Gastroesophageal sphincter (tissue), 4 donors: Measurements from ENCODE around the gene NKD1. TPM values are rescaled to one million over a fixed set of nuclear protein-coding genes. Genes with fewer than 3 reads are reported as not detected.

Source experiments
- ATAC-seq: fragments of 150-250 bp; one replicate; pipeline ENCODE4 v1.9.1; 2016; ENCODE audit warnings: mild to moderate bottlenecking, moderate library complexity
- H3K27ac ChIP-seq, 4 donors: fragments of 200-600 bp; sonication (generic) in 3 of 4; 1 replicate in 3 of 4; 2 replicates in 1 of 4; pipeline ENCODE4 v1.5.1; 2016 to 2019
- H3K27me3 ChIP-seq: fragments of 200-600 bp; sonication (generic); one replicate; pipeline ENCODE4 v1.5.1; 2019
- H3K36me3 ChIP-seq, 2 donors: fragments of 200-600 bp; sonication (generic); one replicate each; pipeline ENCODE4 v1.5.1; 2019; ENCODE audit warnings: control low read depth in 1 of 2
- H3K4me1 ChIP-seq, 3 donors: fragments of 200-600 bp; sonication (generic); 1 replicate in 2 of 3; 2 replicates in 1 of 3; pipeline ENCODE4 v1.5.1; 2016 to 2019; ENCODE audit warnings: control low read depth in 2 of 3
- H3K4me3 ChIP-seq, 2 donors: fragments of 200-600 bp; sonication (generic); one replicate each; pipeline ENCODE4 v1.5.1; 2019; ENCODE audit warnings: mild to moderate bottlenecking in 1 of 2, moderate library complexity in 1 of 2
- H3K9me3 ChIP-seq, 3 donors: fragments of 200-600 bp; sonication (generic); one replicate each; pipeline ENCODE4 v1.5.1; 2017 to 2019; ENCODE audit warnings: control low read depth in 2 of 3
- EP300 ChIP-seq: sonication (generic); formaldehyde crosslinking; IDR thresholded peaks from one replicate; pipeline ENCODE4 v1.6.1; 2017; ENCODE audit warnings: antibody characterized with exemption, mild to moderate bottlenecking
- POLR2A ChIP-seq, 2 donors: fragments of 450-650 bp; IDR thresholded peaks; one replicate each; pipeline ENCODE4 v1.6.1; 2017; ENCODE audit warnings: antibody characterized with exemption in 2 of 2, mild to moderate bottlenecking in 2 of 2, moderate library complexity in 1 of 2
- POLR2AphosphoS5 ChIP-seq: sonication (generic); formaldehyde crosslinking; IDR thresholded peaks from one replicate; pipeline ENCODE4 v1.6.1; 2017; ENCODE audit warnings: antibody characterized with exemption
- WGBS, 2 donors: methylation state at CpG; one replicate each; pipeline ENCODE4 v1.1.5; 2018; ENCODE audit warnings: low coverage in 1 of 2; 5-methylcytosine and 5-hydroxymethylcytosine counted together
- total RNA-seq, 4 donors: library from RNA; depleted of rRNA; stranded (reverse); fragments of >200 nt; gene quantifications; one replicate each; pipeline ENCODE4 v1.1.0, GENCODE V29; 2016
- TF ChIP-seq, protein P1 (sequence below), 4 experiments: fragments of 200-600 bp in 2 of 4; fragments of 450-650 bp in 2 of 4; sonication (generic) in 1 of 4; IDR thresholded peaks; one replicate each; pipeline ENCODE4 v1.5.1; 2017 to 2019; ENCODE audit warnings: antibody characterized with exemption in 4 of 4, mild to moderate bottlenecking in 2 of 4, moderate library complexity in 2 of 4

Gene NKD1
- total RNA-seq, 4 donors from 2014 or later: 27.7 to 69.2 (median 48.7) TPM

- WGBS, 2 donors: 47 to 60% methylated on average over 1 to 3 of the region's 6 CpGs
- no peak for ATAC-seq
- Histone ChIP-seq H3K27me3 (no peaks in the 10 kb centered on the region), H3K27ac (no peak overlapping the region), H3K36me3 (no peaks in the 10 kb centered on the region), H3K4me3 (no peak overlapping the region), H3K4me1 (no peaks in the 10 kb centered on the region), H3K9me3 (peaks cover 0 to 16% (median 0%) of the 10 kb centered on the region in 3 donors)
- TF ChIP-seq, protein P1, sequence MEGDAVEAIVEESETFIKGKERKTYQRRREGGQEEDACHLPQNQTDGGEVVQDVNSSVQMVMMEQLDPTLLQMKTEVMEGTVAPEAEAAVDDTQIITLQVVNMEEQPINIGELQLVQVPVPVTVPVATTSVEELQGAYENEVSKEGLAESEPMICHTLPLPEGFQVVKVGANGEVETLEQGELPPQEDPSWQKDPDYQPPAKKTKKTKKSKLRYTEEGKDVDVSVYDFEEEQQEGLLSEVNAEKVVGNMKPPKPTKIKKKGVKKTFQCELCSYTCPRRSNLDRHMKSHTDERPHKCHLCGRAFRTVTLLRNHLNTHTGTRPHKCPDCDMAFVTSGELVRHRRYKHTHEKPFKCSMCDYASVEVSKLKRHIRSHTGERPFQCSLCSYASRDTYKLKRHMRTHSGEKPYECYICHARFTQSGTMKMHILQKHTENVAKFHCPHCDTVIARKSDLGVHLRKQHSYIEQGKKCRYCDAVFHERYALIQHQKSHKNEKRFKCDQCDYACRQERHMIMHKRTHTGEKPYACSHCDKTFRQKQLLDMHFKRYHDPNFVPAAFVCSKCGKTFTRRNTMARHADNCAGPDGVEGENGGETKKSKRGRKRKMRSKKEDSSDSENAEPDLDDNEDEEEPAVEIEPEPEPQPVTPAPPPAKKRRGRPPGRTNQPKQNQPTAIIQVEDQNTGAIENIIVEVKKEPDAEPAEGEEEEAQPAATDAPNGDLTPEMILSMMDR (IDR thresholded peaks at IDR 0.05): no peak
- TF ChIP-seq EP300: no peak
- TF ChIP-seq POLR2A (IDR thresholded peaks at IDR 0.05): no peak
- no peak for TF ChIP-seq POLR2AphosphoS5
These were observed 27.5 kb upstream of the NKD1 start for GRCh38 chr16:50520451-50521245.

DNA sequence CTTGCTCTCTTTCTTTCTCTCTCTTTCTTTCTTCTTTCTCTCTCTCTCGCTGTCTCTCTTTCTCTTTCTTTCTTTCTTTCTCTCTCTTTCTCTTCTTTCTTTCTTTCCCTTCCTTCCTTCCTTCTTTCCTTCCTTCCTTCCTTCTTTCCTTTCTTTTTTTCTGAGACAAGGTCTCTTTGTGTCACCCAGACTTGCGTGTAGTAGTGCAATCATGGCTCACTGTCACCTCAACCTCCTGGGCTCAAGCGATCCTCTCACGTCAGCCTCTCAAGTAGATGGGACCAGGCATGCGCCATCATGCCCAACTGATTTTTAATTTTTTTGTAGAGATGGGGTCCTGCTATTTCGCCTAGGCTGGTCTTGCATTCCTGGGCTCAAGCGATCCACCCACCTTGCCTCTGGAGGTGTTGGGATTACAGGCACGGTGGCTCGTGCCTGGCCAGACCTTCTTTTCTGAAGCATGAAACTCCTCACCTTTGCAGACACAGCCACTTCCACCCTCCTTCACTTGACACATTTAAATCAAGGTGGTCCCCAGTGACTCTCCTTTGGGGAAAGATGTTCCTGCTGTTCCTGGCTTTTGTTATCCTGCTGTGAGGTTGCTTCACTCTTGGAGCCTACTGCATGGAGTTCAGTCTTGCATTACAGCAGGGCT, 26.8 kb upstream of the NKD1 start:
- Histone ChIP-seq H3K4me3 (no peak overlapping the region), H3K36me3 (no peaks in the 10 kb centered on the region), H3K27ac (no peak overlapping the region), H3K4me1 (no peaks in the 10 kb centered on the region), H3K27me3 (no peaks in the 10 kb centered on the region), H3K9me3 (peaks cover 0 to 14% (median 0%) of the 10 kb centered on the region in 3 donors)
- whole genome bisulfite sequencing, 2 donors: 88 to 91% methylated on average over 8 to 9 of the region's 9 CpGs
- TF ChIP-seq EP300 (no peak), POLR2AphosphoS5 (no peak), POLR2A (IDR thresholded peaks at IDR 0.05) (no peak)
- TF ChIP-seq, protein P1 (IDR thresholded peaks at IDR 0.05): no peak
- no peak for ATAC-seq

GRCh38 chr16:50522324-50522723, 25.9 kb upstream of the NKD1 start:
- H3K9me3 ChIP-seq: peaks cover 0 to 5% (median 0%) of the 10 kb centered on the region in 3 donors
- H3K4me3 ChIP-seq: no peak overlapping the region
- no peak for TF ChIP-seq POLR2A (IDR thresholded peaks at IDR 0.05)
- no peak for TF ChIP-seq POLR2AphosphoS5
- no peak for TF ChIP-seq EP300
- TF ChIP-seq, protein P1 (IDR thresholded peaks at IDR 0.05): no peak
- no peaks in the 10 kb centered on the region for H3K27me3 ChIP-seq
- no peaks in the 10 kb centered on the region for H3K36me3 ChIP-seq
- no peaks in the 10 kb centered on the region for H3K4me1 ChIP-seq
- ATAC-seq: no peak
- 75 to 76% methylated on average over 3 to 5 of the region's 5 CpGs for WGBS, 2 donors
- H3K27ac ChIP-seq: no peak overlapping the region

- Histone ChIP-seq H3K4me1 (no peaks in the 10 kb centered on the region), H3K27ac (no peak overlapping the region), H3K9me3 (peaks cover 0 to 4% (median 0%) of the 10 kb centered on the region in 3 donors), H3K4me3 (no peak overlapping the region), H3K27me3 (no peaks in the 10 kb centered on the region), H3K36me3 (no peaks in the 10 kb centered on the region)
- 69 to 91% methylated on average over 3 to 7 of the region's 7 CpGs for WGBS, 2 donors
- ATAC-seq: no peak
- no peak for TF ChIP-seq POLR2A (IDR thresholded peaks at IDR 0.05)
- TF ChIP-seq, protein P1 (IDR thresholded peaks at IDR 0.05): no peak
These were observed 24.5 kb upstream of the NKD1 start for GRCh38 chr16:50523710-50524109.
